Ovary (tissue), 9 donors: ENCODE measurements around the gene ZPBP. TPM values are rescaled to one million over a fixed set of nuclear protein-coding genes. Genes with fewer than 3 reads are reported as not detected.
A peak's percentile ranks its signal among the peaks of the same experiment; 100 is the strongest.

Source experiments
- DNase-seq, 5 donors: peaks; one replicate each; pipeline ENCODE4 v3.0.0-alpha.2; 2019 to 2020
- H3K27ac ChIP-seq, 2 donors: fragments of 200-600 bp; one replicate each; pipeline versions ENCODE4 v1.5.1 to v1.8.0; 2019 to 2022
- H3K27me3 ChIP-seq: fragments of 200-600 bp; one replicate; pipeline ENCODE4 v1.8.0; 2022
- H3K36me3 ChIP-seq: fragments of 200-600 bp; sonication (generic); one replicate; pipeline ENCODE4 v1.5.1; 2019
- H3K4me1 ChIP-seq: one replicate; pipeline ENCODE4 v1.8.1; 2013; ENCODE audit warnings: mild to moderate bottlenecking, moderate library complexity; ENCODE audit not compliant: insufficient read depth
- H3K4me3 ChIP-seq: fragments of 200-600 bp; sonication (generic); one replicate; pipeline ENCODE4 v1.5.1; 2017
- H3K9me3 ChIP-seq, 2 donors: fragments of 200-600 bp in 1 of 2; sonication (generic) in 1 of 2; one replicate each; pipeline versions ENCODE4 v1.5.1 to v1.8.1; 2013 to 2019; ENCODE audit warnings: mild to moderate bottlenecking in 1 of 2, moderate library complexity in 1 of 2
- CTCF ChIP-seq, 3 donors: fragments of 450-650 bp in 2 of 3; fragments of 200-600 bp in 1 of 3; IDR thresholded peaks; one replicate each; pipeline versions ENCODE4 v1.5.1 to v1.8.0; 2016 to 2022; ENCODE audit warnings: antibody characterized with exemption in 3 of 3, mild to moderate bottlenecking in 1 of 3
- EP300 ChIP-seq: sonication (generic); formaldehyde crosslinking; IDR thresholded peaks from one replicate; pipeline ENCODE4 v1.6.1; 2017; ENCODE audit warnings: antibody characterized with exemption
- POLR2A ChIP-seq: fragments of 450-650 bp; IDR thresholded peaks from one replicate; pipeline ENCODE4 v1.6.1; 2017; ENCODE audit warnings: antibody characterized with exemption, mild to moderate bottlenecking, moderate library complexity
- WGBS, 3 donors: extraction: QIAGEN DNeasy Blood & Tissue Kit in 1 of 3; methylation state at CpG; one replicate each; pipeline versions ENCODE4 v1.1.5 to v1.1.7; 2013 to 2017; 5-methylcytosine and 5-hydroxymethylcytosine counted together
- intact Hi-C, 4 donors: fragments of 100-400 bp; cut with DNase I; formaldehyde crosslinking; loops; one replicate each; pipeline versions ENCODE4 v1.11.0 to v1.15.1; 2022 to 2023
- polyA plus RNA-seq, 2 donors: library from polyadenylated mRNA; stranded (reverse); fragments of 200-250 nt in 1 of 2; fragments of 350-450 nt in 1 of 2; fragmentation: Illumina TruSeq in 1 of 2; extraction: RNeasy Lipid Tissue Mini Kit (QIAGEN cat#74804) in 1 of 2; gene quantifications; one replicate each; pipeline ENCODE4 v1.2.3, GENCODE V29; 2013 to 2014
- total RNA-seq, 7 donors: library from RNA; depleted of rRNA in 2 of 7; stranded (reverse); fragments of >200 nt in 2 of 7; fragmentation: NEBNext Ultra II Directional in 3 of 7; extraction: Animal tissue kit (Norgen Biotek cat#: 25700) in 3 of 7; gene quantifications; one replicate each; pipeline versions ENCODE4 v1.1.0 to v1.2.4, GENCODE V29; 2016 to 2023
- donor health status: DM: no; HTN: no; CAD: no; lungs with moderate emphysema.
- donor health status: DM: no; HTN: no; CAD: no.
- donor health status: Bipolar disorder and iron deficiency.
- donor health status: DM: yes; HTN: yes; CAD: no.
- donor health status: DM: no; HTN: no; CAD: no.
- donor health status: DM: yes; HTN: yes; CAD: no.

The ZPBP gene
- total and polyA plus RNA-seq, 9 donors, result 0.24 to 1.8 (median 0.69) TPM; not detected in 3

DNA sequence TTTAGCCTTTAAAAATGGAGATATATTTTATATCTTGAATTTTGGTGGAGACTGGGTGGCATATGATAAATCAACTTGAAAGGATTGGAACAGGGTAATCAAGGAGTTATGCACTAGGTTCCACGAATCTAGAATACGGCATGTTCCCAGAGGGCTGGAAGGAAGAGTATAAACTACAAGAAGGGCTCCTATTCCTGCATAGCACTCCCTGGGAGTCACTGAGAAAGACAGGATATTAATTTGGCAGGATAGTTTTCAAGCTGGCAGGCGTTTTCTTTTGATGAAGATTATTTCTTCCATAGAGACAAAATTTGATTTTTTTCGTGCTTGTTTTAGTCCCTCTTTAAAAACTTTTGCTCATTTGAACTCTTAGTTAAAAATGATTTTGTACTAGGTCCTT, 199.9 kb downstream of the ZPBP start:
- H3K4me1 ChIP-seq, result peaks cover 1% of the 10 kb centered on the region
- 4 to 15% (median 7%) methylated on average over 4 of the region's 4 CpGs for WGBS, 3 donors
- no peak overlapping the region for H3K4me3 ChIP-seq
- intact Hi-C loops, result no loop called here
- no peaks in the 10 kb centered on the region for H3K9me3 ChIP-seq
- no peaks in the 10 kb centered on the region for H3K36me3 ChIP-seq
- DNase-seq, result no peak
- H3K27me3 ChIP-seq, result no peaks in the 10 kb centered on the region
- H3K27ac ChIP-seq, result peak overlapping the region in 1 of 2 donors; percentile 0
- TF ChIP-seq EP300 (no peak), POLR2A (no peak), CTCF (IDR thresholded peaks at IDR 0.05) (no peak)

GRCh38 chr7:49892481-49892880, 200.6 kb downstream of the ZPBP start:
- peaks cover 1% of the 10 kb centered on the region for H3K4me1 ChIP-seq
- no peak overlapping the region for H3K27ac ChIP-seq
- no peak overlapping the region for H3K4me3 ChIP-seq
- intact Hi-C loops, result no loop called here
- WGBS, 3 donors, result 77 to 80% (median 78%) methylated on average over 2 of the region's 2 CpGs
- TF ChIP-seq CTCF (IDR thresholded peaks at IDR 0.05) (no peak), POLR2A (no peak), EP300 (no peak)
- no peaks in the 10 kb centered on the region for H3K36me3 ChIP-seq
- no peaks in the 10 kb centered on the region for H3K9me3 ChIP-seq
- H3K27me3 ChIP-seq, result no peaks in the 10 kb centered on the region
- DNase-seq, result no peak

Other genes with a start within 250 kb of the ZPBP start
- 1 to 10 TPM; 1.8 to 7.5 (median 3.3) TPM for gene IKZF1, start 211.5 kb upstream of the ZPBP start, total RNA-seq
- 1 to 10 TPM in 1 of 2 donors, under 1 TPM in 1; 0.59 to 6.5 TPM for gene IKZF1, start 211.5 kb upstream of the ZPBP start, polyA plus RNA-seq